ENCODE measurements around the gene WWP2.

WWP2 gene

DNA sequence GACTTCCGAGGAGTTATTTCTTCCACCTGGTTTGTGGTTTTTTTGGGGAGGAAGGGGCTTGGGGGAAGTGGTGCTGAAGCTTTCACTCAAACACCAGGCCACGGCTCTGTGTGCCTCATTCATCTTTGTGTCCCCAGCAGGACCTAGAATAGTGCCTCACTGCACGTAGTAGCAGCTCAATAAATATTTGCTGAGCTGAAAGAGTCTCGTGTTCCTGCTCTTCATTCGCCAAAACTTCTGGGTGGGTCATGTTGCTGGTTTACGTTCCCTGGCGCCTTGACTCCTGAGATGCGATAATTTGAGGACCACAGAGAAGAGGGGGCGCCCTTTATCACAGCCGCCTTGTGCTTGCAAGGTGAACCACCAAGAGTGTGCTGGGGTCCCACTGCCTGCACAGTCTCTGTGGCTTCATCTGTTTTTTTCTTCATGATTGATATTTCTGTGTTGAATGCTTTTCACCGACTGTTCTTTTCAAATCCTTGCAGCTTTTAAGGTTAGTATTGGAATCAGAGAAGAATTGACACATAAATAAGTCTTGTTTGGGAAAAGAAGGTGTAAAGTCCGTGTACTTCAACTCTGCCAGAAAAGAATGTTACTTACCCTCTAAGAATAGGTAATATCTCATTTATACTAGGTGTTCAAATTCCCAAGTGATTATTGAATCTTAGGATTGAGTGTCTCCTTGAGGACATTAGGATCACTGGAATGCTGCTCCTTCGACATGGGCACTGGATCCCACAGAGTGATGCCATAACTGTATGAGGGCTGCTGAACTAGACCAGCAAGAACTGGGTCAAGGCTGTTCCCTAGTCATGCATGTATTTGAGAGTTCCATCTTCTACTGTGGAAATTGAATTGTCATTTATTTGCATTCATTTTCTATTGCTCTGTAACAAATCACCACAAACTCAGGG lies 96.3 kb downstream of the WWP2 start:
- H3K4me3 ChIP-seq (replicated peaks; ENCODE audit: low read depth, low read length), result no peak overlapping the region
- TF ChIP-seq, protein P1, sequence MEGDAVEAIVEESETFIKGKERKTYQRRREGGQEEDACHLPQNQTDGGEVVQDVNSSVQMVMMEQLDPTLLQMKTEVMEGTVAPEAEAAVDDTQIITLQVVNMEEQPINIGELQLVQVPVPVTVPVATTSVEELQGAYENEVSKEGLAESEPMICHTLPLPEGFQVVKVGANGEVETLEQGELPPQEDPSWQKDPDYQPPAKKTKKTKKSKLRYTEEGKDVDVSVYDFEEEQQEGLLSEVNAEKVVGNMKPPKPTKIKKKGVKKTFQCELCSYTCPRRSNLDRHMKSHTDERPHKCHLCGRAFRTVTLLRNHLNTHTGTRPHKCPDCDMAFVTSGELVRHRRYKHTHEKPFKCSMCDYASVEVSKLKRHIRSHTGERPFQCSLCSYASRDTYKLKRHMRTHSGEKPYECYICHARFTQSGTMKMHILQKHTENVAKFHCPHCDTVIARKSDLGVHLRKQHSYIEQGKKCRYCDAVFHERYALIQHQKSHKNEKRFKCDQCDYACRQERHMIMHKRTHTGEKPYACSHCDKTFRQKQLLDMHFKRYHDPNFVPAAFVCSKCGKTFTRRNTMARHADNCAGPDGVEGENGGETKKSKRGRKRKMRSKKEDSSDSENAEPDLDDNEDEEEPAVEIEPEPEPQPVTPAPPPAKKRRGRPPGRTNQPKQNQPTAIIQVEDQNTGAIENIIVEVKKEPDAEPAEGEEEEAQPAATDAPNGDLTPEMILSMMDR (IDR thresholded peaks at IDR 0.05; ENCODE audit: low read depth, low read length, missing control alignments), result no peak
- DNase-seq (ENCODE audit: extremely low read depth, low read depth), result no peak

DNA sequence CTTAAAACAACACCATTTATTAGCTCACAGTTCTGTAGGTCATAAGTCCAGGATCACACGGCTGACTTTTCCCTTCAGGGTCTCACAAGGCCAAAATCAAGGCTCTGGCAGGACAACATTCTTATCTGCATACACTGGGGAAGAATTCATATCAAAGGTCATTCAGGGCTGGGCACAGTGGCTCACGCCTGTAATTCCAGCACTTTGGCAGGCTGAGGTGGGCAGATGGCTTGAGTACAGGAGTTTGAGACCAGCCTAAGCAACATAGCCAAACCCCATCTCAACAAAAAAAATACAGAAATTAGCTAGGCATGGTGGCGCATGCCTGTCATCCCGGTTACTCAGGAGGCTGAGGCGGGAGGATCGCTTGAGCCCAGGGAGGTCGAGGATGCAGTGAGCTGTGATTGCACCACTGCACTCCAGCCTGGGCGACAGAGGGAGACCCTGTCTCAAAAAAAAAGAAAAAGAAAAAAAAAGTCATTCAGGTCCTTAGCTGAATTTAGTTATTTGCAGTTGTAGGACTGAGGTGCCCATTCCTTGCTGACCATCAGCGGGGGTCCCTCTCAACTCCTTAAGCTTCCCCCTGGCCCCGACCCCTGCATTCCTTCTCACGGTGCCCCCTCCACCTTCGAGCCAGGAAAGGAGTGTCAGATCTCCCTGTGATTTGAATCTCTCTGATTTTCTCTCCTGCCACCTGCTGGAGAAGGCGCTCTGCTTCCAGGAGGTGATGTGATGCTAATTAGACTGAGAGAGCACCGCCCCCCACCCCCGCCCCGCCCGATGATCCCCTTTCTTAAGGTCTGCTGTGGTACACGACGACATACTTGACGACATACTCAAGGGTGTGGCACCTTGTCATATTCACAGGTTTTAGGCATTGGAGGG lies 97.2 kb downstream of the WWP2 start:
- TF ChIP-seq, protein P1 (IDR thresholded peaks at IDR 0.05; ENCODE audit: low read depth, low read length, missing control alignments), result no peak
- DNase-seq (ENCODE audit: extremely low read depth, low read depth), result no peak

DNA sequence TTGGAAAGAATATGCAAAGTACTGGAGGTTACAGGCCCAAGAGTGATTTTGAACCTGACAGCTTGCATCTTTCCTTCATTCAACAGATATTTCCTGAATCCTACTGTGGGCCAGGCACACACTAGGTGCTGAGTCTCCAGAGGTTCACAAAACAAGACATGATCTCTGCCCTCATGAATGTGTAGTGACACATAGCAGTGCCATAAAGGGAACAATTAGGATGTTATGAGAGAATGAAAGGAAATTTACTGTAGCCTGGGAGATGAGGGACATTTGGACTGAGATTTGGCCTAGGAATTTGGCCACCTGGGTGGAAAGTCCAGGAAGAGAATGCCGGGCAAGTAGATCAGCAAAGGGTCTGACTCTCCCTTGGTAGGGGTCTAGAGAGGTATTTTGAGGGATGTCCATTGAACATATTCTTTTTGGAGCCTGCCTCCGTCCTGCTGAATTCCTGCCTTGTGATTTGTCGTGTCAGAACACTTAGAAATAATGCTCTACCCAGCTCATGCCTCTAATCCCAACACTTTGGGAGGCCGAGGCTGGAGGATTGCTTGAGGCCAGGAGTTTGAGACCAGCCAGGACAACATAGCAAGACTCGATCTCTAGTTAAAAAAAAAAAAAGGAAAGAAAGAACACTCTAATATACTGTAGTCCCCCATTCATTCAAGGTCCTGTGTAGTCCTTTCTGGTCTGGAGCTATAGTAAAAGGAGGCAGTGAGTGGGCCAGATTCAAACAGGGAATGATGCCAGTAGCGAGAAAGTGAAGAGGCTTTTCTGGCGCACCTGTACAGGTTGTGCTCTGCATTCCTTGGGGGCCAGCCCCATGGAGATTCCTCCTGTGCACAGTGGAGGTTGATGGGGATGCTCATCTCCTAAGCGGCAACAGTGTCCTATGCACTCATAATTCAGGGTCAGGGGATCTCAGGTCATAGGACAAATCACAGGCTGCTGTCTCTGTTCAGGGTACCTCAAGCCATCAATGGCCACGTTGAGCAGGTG lies 98.4 kb downstream of the WWP2 start:
- TF ChIP-seq, protein P1 (IDR thresholded peaks at IDR 0.05; ENCODE audit: low read depth, low read length, missing control alignments), result no peak
- DNase-seq (ENCODE audit: extremely low read depth, low read depth), result no peak
- H3K4me3 ChIP-seq (replicated peaks; ENCODE audit: low read depth, low read length), result no peak overlapping the region

More for the DNA sequence above, 97.2 kb downstream of the WWP2 start:
- H3K4me3 ChIP-seq (replicated peaks; ENCODE audit: low read depth, low read length), result no peak overlapping the region

DNA sequence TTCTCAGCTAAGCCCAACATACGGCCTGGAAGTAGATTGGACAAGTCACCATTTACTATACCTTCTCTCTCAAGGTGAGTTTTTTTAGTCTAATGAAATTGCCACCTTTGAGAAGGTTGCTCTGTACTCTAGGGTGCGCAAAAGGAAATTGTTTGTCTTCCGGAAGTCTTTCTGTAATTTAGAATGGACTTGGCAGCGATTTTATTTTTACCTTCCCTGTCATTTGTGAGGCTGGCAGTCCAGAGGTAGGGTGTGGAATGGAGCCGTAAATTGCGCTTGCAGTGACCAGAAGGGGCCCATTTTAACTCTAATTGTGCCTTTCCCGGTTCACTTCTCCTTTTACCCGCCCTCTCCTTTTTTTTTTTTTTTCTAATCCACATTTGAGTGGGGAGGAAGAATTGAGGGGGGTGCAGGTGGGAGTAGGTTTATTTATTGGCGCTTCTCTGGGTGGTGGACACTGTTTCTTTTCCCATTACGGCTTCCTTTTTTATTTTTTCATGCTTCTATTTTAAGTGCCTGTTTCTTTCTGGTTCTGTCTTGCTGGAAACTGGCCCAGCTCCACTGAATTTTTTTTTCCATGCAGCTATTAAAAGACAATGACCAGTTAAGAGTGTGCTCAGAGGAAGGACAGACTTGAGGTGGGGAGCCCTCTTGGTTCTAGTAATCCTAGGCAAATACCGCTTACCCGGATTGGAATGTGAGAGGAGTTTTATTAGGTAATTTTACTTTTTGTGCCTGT lies 99.3 kb downstream of the WWP2 start:
- TF ChIP-seq, protein P1 (IDR thresholded peaks at IDR 0.05; ENCODE audit: low read depth, low read length, missing control alignments), result no peak
- no peak for DNase-seq (ENCODE audit: extremely low read depth, low read depth)
- no peak overlapping the region for H3K4me3 ChIP-seq (replicated peaks; ENCODE audit: low read depth, low read length)

DNA sequence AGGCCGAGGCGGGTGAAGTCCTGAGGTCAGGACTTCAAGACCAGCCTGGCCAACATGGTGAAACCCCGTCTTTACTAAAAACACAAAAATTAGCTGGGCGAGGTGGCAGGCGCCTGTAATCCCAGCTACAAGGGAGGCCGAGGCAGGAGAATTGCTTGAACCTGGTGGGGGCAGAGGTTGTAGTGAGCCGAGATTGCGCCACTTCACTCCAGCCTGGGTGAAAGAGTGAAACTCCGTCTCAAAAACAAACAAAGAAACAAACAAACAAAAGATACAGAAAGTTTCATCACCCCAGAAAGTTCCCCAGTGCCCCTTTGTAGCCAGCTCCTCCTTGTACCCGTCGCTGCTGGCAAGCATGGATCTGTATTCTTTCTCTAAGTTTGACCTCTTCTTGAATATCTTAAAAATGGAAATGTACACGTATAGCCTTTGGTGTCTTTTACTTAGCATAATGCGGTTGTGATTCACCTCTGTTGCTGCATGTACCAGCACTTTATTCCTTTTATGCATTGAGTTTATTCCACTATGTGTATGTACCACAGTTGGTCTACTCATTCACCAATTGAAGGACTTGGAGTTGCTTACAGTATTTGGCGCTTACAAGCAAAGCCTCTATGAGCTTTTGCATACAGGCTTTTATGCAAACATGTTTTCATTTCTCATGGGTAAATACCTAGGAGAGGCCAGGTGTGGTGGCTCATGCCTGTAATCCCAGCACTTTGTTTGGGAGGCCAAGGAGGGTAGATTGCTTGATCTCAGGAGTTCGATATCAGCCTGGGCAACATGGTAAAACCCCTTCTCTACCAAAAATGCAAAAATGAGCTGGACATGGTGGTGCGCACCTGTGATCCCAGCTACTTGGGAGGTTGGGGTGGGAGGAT lies 101.5 kb downstream of the WWP2 start:
- TF ChIP-seq, protein P1 (IDR thresholded peaks at IDR 0.05; ENCODE audit: low read depth, low read length, missing control alignments), result no peak
- H3K4me3 ChIP-seq (replicated peaks; ENCODE audit: low read depth, low read length), result no peak overlapping the region
- DNase-seq (ENCODE audit: extremely low read depth, low read depth), result no peak

All from HFF-Myc (cell line).